ENCODE data around the gene TEFM.

Gene TEFM

GRCh38 chr17:30894236-30894635, 11.8 kb downstream of the TEFM start:
- no peaks in the 10 kb centered on the region for H3K27me3 ChIP-seq (ENCODE audit: control insufficient read depth, low read length)
- H3K4me3 ChIP-seq (ENCODE audit: low read length), result no peak overlapping the region
- peaks cover 40% of the 10 kb centered on the region for H3F3A ChIP-seq (ENCODE audit: control insufficient read depth, insufficient read depth)
- no peak overlapping the region for H3K4me2 ChIP-seq (ENCODE audit: low read length)
- H3K36me3 ChIP-seq (ENCODE audit: control insufficient read depth, low read length), result peaks cover 69% of the 10 kb centered on the region
- TF ChIP-seq CTCF (IDR thresholded peaks at IDR 0.05; ENCODE audit: low read depth, low read length, poor library complexity, severe bottlenecking) (no peak), EZH2phosphoT487 (IDR thresholded peaks at IDR 0.05; ENCODE audit: borderline replicate concordance, low read length) (no peak)
- H3K4me1 ChIP-seq (ENCODE audit: control insufficient read depth, low read length), result no peaks in the 10 kb centered on the region
- no peaks in the 10 kb centered on the region; the same call in 1 of the 2 replicates for H3K79me2 ChIP-seq (ENCODE audit: control insufficient read depth, low read length)
- H3K9me2 ChIP-seq (replicated peaks; ENCODE audit: control insufficient read depth, low read length), result no peaks in the 10 kb centered on the region
- no peaks in the 10 kb centered on the region for H4K20me1 ChIP-seq (ENCODE audit: control insufficient read depth, insufficient read depth, low read depth, low read length)
- H3K27ac ChIP-seq (ENCODE audit: low read depth, low read length), result no peak overlapping the region
- H3K9me3 ChIP-seq (ENCODE audit: control insufficient read depth, insufficient read depth, low read length), result no peaks in the 10 kb centered on the region

GRCh38 chr17:30886187-30886586, 19.9 kb downstream of the TEFM start:
- no peak overlapping the region for H3K4me3 ChIP-seq (ENCODE audit: low read length)
- no peaks in the 10 kb centered on the region for H4K20me1 ChIP-seq (ENCODE audit: control insufficient read depth, insufficient read depth, low read depth, low read length)
- TF ChIP-seq CTCF (IDR thresholded peaks at IDR 0.05; ENCODE audit: low read depth, low read length, poor library complexity, severe bottlenecking) (no peak), EZH2phosphoT487 (IDR thresholded peaks at IDR 0.05; ENCODE audit: borderline replicate concordance, low read length) (no peak)
- H3K9me3 ChIP-seq (ENCODE audit: control insufficient read depth, insufficient read depth, low read length), result no peaks in the 10 kb centered on the region
- H3K27ac ChIP-seq (ENCODE audit: low read depth, low read length), result no peak overlapping the region
- H3K79me2 ChIP-seq (ENCODE audit: control insufficient read depth, low read length), result 0 out of 2 replicates have a peak, but pooled peaks cover 5% of the 10 kb centered on the region
- peaks cover 60% of the 10 kb centered on the region for H3K36me3 ChIP-seq (ENCODE audit: control insufficient read depth, low read length)
- no peak overlapping the region for H3K4me2 ChIP-seq (ENCODE audit: low read length)
- no peaks in the 10 kb centered on the region for H3K4me1 ChIP-seq (ENCODE audit: control insufficient read depth, low read length)
- peaks cover 8% of the 10 kb centered on the region; the same call in 1 of the 2 replicates for H3F3A ChIP-seq (ENCODE audit: control insufficient read depth, insufficient read depth)
- H3K9me2 ChIP-seq (replicated peaks; ENCODE audit: control insufficient read depth, low read length), result no peaks in the 10 kb centered on the region
- no peaks in the 10 kb centered on the region for H3K27me3 ChIP-seq (ENCODE audit: control insufficient read depth, low read length)

- no peaks in the 10 kb centered on the region for H3K9me2 ChIP-seq (replicated peaks; ENCODE audit: control insufficient read depth, low read length)
- no peaks in the 10 kb centered on the region for H3K4me1 ChIP-seq (ENCODE audit: control insufficient read depth, low read length)
- peaks cover 80% of the 10 kb centered on the region for H3K36me3 ChIP-seq (ENCODE audit: control insufficient read depth, low read length)
- H3F3A ChIP-seq (ENCODE audit: control insufficient read depth, insufficient read depth), result peaks cover 4% of the 10 kb centered on the region
- H3K4me3 ChIP-seq (ENCODE audit: low read length), result no peak overlapping the region
- H3K4me2 ChIP-seq (ENCODE audit: low read length), result no peak overlapping the region
- no peaks in the 10 kb centered on the region for H3K9me3 ChIP-seq (ENCODE audit: control insufficient read depth, insufficient read depth, low read length)
- TF ChIP-seq CTCF (IDR thresholded peaks at IDR 0.05; ENCODE audit: low read depth, low read length, poor library complexity, severe bottlenecking) (no peak), EZH2phosphoT487 (IDR thresholded peaks at IDR 0.05; ENCODE audit: borderline replicate concordance, low read length) (no peak)
- H3K27ac ChIP-seq (ENCODE audit: low read depth, low read length), result no peak overlapping the region
- no peaks in the 10 kb centered on the region for H3K27me3 ChIP-seq (ENCODE audit: control insufficient read depth, low read length)
- no peaks in the 10 kb centered on the region for H3K79me2 ChIP-seq (ENCODE audit: control insufficient read depth, low read length)
- H4K20me1 ChIP-seq (ENCODE audit: control insufficient read depth, insufficient read depth, low read depth, low read length), result no peaks in the 10 kb centered on the region
These were observed 37.0 kb downstream of the TEFM start for GRCh38 chr17:30869005-30869404.

Data from DOHH2 (cell line).